ENCODE data around the gene RAMP1.
"Not testable (repeated sequence)": the region's sequence is repeated elsewhere in the genome, so short reads cannot be mapped to it uniquely, and the experiment has no call there.

Gene RAMP1

GRCh38 chr2:237859533-237860272, at the start of gene RAMP1:
RAMP1 (plus strand) TSS chr2:237859623; CDS start chr2:237859676, 53 bp downstream.
- DNase-seq, result peak in 4 of 14 donors; percentile 24 to 66 (median 55)

- DNase-seq, result no peak
Observed at GRCh38 chr2:237815637-237816036, 43.8 kb upstream of the RAMP1 start.

GRCh38 chr2:237816531-237816930, 42.9 kb upstream of the RAMP1 start:
- DNase-seq, result no peak

GRCh38 chr2:237818066-237818473, 41.4 kb upstream of the RAMP1 start:
- no peak for DNase-seq

GRCh38 chr2:237819231-237819630, 40.2 kb upstream of the RAMP1 start:
- no peak for DNase-seq

GRCh38 chr2:237820421-237820820, 39.0 kb upstream of the RAMP1 start:
- DNase-seq, result no peak

GRCh38 chr2:237823544-237823943, 35.9 kb upstream of the RAMP1 start:
- no peak for DNase-seq

- no peak for DNase-seq
Observed at GRCh38 chr2:237824085-237824484, 35.3 kb upstream of the RAMP1 start.

GRCh38 chr2:237827421-237827987, 31.9 kb upstream of the RAMP1 start:
- no peak for DNase-seq

- DNase-seq, result no peak
Observed at GRCh38 chr2:237830522-237830921, 28.9 kb upstream of the RAMP1 start.

- no peak for DNase-seq
Observed at GRCh38 chr2:237833546-237833945, 25.9 kb upstream of the RAMP1 start.

- no peak for DNase-seq
Observed at GRCh38 chr2:237835372-237835771, 24.1 kb upstream of the RAMP1 start.

- DNase-seq, result no peak
Observed at GRCh38 chr2:237841051-237841450, 18.4 kb upstream of the RAMP1 start.

- not testable (repeated sequence) for DNase-seq
Observed at GRCh38 chr2:237848940-237849339, 10.5 kb upstream of the RAMP1 start.

GRCh38 chr2:237854295-237854694, 5.1 kb upstream of the RAMP1 start:
- no peak for DNase-seq

- no peak for DNase-seq
Observed at GRCh38 chr2:237857791-237858190, 1.6 kb upstream of the RAMP1 start.

GRCh38 chr2:237858294-237859081, 935 bp upstream of the RAMP1 start:
- peak in 12 of 14 donors; percentile 38 to 78 (median 62) for DNase-seq

GRCh38 chr2:237859082-237859433, 365 bp upstream of the RAMP1 start:
- DNase-seq, result no peak

GRCh38 chr2:237860273-237860935, 981 bp downstream of the RAMP1 start:
- peak in 1 of 14 donors; percentile 55 for DNase-seq

- no peak for DNase-seq
Observed at GRCh38 chr2:237861875-237862527, 2.6 kb downstream of the RAMP1 start.

GRCh38 chr2:237862528-237862895, 3.1 kb downstream of the RAMP1 start:
- DNase-seq, result no peak

- no peak for DNase-seq
Observed at GRCh38 chr2:237863102-237863511, 3.7 kb downstream of the RAMP1 start.

All from C1 segment of cervical spinal cord (tissue), 14 donors.